Occipital lobe (tissue), 2 donors: ENCODE results near the gene COLEC11. TPM values are rescaled to one million over a fixed set of nuclear protein-coding genes. Genes with fewer than 3 reads are reported as not detected.
"Not testable (repeated sequence)": the region's sequence is repeated elsewhere in the genome, so short reads cannot be mapped to it uniquely, and the experiment has no call there.

Experiments
- DNase-seq: peaks from one replicate; lab custom pipeline; 2025; lab: John Stamatoyannopoulos, UW
- total RNA-seq: library from RNA; depleted of rRNA; stranded (reverse); fragments of >200 nt; gene quantifications from one replicate; pipeline ENCODE4 v1.2.3, GENCODE V29; 2014

The COLEC11 gene
- total RNA-seq, 1 donor from 2014 or later: 0.78 TPM

DNA sequence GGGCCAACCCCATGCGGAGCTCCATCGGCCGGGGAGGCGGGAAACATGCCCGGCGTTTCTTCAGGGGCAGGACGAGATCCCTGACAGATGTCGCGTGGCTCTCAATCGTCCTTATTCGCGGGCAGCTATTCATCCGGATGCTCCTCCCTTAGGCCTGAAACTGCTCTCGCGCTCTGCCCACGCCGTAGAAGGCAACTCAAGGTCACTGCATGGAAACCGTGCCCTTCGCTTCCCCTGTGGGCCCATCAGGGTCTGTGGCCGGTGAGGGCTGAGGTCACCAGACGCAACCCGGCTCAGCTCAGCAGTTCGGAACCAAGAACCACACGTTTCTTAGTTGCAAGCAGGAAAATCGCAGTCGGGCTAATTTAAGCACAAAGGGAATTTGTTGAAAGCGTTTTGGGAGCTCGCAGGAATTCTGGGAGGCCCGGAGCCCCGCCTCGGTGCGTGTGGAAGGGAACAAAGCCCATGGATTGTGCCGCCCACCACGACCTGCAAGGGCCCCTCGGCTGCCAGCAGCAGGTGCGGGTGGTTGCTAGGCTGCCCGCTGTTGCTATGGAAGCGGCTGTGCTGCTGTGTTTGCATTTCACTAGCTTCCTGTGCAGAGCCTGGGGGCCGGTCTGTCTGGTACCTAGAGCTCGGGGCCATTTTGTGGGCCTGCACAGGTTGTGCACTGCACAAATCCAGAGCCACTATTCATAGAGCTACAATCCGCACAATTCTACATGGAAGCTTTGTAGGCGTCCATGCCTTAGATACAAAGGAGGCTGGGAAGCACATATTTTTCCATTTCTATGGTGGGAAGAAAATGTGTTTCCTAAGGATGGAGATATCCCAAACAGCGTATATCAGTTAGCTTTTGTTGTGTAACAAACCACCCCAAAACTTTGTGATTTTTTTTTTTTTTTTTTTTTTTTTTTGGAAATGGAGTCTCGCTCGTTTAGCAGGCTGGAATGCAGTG, 57.1 kb downstream of the COLEC11 start:
- peak; percentile 72 for DNase-seq

DNA sequence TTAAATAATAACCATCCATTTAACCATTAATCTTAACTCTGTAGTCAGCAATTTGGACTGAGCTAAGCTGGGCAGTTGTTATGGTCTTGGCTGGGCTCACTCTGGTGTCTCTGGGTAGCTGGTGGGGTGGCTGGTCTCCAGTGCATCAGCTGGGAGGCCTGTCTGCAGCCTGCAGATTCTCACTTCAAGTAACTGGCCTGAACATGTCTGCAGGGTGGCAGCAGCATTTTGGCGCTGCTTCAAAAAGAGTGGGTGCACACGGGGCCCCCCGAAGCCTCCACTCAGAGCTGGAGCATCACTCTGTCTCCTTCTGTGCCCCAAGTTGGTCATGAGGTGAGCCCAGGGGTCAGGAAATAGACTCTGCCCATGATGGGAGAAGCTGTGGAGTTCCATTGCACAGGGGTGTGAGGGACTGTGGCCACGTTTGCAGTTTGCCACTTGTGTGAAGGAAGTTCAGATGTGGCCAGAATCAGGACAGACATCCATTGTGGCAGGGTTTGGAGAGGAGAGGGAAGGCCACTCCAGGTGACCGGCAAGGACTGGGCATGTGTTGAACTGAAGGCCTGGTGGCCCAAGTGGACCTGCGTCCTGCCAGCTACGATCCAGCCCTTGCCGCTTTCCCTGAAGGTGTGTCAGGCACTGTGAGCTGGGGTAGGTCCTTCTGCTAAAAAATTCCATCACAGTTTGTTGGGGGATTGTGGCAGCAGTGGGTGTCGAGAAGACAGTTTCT, 58.1 kb downstream of the COLEC11 start:
- no peak for DNase-seq

DNA sequence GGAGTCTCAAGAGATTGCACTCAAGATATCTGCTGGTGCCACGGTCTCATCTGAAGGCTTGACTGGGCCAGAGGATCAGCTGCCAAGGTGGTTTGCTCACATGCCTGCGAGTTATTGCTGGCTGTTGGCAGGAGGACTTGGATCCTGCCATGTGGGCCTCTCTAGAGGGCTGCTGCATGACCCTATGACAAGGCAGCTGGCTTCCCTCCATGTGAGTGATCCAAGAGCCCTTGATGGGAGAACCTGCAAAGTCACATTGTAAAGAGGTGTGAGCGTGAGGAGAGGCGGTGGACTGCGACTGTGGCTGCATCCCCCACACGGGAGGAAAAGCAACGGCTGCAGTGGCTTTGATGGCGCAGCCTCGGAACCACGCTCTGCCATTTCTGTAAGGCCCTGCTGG, 59.1 kb downstream of the COLEC11 start:
- no peak for DNase-seq

DNA sequence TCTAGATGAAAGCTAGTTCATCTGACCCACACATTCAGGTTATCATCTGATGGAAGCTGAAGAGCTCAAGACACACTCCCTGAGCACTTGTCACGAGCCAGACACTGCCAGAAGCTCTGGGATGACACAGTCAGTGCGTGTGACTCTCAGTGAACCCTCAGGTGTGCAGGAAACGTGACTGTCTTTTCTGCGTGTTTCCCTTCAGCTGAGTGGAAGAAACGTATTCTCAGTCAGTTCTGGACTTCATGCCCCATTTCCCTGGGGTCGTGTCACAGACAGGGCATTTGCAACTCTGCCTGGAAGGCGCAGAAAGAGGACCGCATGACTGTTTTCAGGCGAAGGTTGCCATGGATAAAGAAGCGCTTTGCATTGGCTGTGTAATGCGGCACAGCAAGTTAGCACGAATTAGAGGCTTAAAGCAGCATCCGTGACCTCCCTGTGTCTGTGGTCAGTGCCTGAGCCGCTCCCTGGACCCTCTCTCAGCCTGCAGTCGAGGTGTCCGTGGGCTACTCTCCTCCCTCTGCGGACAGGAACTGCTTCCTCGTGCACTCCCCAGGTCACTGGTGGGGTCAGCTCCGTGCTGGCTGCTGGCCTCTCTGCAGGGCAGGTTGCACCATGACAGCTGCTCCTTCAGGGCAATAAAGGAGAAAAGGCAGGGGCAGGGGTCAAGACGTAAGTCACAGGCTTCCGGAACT, 59.8 kb downstream of the COLEC11 start:
- DNase-seq: no peak

DNA sequence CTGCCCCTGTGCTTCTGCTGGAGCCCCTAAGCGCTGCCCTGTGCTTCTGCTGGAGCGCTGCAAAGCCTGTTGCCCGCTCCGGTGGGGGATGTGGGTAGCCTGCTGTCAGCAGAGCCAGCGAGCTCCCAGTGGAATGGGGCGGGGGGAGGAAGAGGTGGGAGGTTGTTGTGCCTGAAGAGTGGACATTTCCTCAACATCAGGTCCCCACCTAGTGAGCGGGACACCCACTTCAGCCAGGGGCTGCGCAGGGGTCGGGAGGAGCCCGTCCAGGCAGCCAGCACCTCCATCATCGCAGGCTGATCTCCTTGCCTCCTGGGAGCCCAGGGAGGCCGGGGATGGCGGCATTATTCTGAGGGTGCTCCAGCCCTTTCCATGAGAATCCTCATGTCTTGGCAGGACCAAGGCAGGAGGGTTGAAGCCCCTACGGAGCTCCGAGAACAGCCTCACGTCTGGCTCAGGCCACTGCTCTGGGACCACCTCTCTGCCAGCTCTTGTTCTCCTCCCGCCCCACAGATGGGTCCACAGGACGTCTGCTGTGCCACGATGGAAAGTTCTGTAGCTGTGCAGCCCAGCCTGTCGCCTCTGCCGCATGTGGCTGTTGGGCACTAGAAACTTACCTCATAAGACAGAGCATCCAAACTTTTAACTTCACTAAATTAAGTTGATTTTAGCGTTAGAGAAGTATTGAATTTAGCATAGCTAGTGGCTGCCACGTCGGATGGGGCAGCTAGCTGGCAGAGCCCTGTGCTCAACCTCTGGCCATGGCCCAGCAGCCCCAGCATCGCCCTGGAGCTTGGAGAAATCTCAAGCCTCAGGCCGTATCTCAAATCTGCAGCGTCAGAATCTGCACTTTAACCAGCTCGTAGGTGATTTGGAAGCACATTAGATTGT, 61.2 kb downstream of the COLEC11 start:
- DNase-seq: no peak

DNA sequence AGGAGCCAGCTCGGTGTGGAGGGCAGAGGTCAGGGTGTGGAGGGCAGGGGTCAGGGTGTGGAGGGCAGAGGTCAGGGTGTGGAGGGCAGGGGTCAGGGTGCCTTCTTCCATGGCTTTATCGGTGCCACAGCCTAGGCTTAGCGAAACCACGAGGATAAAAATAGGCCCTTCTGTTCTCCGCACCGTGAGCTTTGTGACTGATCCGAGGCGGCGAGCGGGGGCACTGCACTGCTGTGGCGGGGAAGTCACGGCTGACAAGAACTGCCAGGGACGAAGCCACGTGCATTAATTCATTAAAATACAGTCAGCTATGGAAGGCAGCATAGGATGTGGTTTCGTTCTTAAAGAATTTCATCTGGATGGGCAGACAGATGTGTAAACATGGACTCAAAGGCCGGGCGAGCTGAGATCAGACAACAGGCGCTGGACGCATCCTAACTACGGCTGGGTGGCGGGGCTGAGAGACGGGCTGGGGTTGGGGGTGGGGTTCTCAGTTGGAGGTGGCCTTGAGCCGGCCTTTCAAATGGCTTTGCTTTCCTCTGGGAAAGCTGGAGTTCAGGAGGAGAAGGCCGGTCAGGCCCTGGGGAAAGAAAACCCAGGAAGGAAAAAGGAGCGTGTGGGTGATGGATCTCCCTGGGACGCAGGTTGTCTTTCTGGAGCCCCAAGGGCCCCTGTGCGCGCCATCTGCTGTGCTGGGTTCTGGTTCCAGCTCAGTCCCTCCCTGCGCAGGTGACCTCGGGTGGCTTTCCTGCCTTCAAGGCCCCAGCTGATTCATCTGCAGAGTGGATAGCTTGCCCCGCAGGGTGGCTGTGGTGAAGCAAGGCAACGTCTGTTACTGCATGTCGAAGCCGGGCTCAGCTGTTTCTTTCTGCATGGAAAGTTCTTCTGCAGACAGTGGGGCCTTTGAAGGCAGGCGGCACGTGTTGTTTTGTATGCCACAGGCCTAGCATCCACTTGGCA, 62.1 kb downstream of the COLEC11 start:
- DNase-seq: no peak

DNA sequence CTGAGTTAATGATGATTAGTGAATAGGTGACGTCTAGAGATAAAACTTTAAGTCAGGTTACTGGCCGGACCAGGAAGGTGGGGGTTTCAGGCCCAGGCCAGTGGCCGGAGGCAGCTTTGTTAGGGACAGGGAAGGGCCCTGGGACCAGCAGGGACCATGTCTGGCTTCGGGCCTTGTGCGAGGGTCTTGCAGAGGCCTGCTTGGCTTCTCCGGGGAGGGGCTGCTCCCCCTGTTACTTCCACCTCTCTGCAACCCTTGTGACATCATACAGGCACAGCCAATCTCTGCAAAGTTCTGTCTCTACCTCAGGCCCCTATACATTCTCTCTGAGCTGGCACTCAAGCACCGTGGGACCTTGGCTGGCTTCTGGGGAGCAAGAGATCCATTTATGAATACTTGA, 63.0 kb downstream of the COLEC11 start, which contains the start of gene ALLC:
TSS of gene ALLC (plus strand) at position 320 of the 400 bp plus-strand sequence. CDS start 12,958 bp downstream, outside the sequence.
- no peak for DNase-seq

DNA sequence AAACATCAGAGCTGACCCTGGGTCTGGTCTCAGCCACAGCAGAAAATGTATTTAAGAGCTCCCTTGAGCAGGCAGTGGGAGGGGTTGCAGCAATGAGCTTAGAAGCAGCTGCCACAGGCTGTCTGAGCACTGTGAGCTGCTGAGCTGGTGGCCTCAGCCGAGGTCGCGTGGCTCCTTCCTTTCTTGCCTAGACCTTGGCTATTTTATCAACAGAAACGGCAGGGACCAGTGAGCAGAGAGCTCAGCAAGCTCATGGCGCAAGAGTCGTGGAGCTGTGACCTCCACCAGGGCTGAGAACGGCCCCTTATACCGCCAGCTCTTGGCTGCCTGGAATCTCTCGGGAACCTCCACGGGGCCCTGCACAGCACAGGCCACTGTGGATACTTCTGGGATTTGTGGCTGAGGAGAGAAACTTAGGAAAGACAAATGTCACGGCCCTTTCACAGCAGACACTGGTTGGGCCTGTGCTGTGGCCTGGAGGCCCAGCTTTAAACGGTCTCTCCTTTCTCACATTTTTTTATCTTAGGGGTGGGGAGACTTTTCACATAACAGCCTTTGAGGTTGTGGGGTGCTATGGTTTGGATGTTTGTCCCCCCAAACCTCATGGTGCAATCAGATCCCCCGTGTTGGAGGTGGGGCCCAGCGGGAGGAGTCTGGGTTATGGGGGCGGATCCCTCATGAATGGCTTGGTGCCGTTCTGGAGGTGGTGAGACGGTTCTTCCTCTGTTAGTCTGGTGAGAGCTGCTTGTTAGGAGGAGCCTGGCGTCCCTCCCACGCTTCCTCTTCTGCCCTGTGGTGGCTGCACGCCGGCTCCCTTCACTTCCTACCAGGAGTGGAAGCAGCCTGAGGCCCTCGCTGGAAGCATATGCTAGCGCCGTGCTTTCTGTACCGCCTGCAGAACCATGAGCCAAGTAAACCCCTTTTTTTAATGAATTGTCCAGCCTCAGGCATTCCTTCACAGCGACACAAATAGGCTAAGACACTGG, 64.8 kb downstream of the COLEC11 start:
- DNase-seq: no peak

DNA sequence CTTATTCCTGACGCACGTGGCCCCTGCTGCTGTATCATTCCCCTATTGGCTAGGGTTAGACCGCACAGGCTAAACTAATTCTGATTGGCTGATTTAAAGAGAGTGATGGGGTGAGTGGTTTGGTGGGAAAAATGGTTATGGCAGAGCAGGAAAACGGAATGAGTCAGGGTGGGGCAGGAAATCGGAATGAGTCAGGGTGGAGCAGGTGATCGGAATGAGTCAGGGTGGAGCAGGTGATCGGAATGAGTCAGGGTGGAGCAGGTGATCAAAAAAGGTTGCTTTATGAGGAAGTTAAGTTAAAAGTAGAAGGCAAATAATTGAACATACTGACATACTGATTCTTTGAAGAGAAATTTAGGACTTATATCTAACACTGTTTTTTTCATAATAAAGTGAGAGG, 65.7 kb downstream of the COLEC11 start:
- not testable (repeated sequence) for DNase-seq

DNA sequence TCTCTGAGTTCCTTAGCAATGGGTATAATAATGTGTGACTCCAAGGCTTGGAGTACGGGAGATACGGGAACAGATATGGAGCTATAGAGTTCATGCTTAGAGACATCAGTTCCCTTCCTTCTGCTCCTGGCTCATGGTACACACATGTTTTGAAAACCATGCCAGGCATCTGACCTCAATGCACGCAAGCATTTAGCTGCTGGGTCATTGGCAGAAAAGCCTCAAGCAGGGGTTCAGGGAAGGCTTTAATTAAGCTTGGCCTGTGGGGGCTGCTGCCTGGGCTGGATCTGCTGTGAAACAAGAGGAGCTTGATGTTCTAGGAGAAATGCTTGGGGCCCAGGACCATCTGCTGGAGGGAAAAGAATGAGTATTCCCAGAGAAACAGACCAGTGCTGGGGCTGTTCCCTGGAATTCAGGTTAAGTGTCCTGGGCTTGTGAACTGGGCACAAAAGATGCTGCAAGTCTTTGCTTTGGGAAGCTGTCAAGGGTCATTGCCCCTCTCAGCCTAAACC, 66.3 kb downstream of the COLEC11 start:
- no peak for DNase-seq

DNA sequence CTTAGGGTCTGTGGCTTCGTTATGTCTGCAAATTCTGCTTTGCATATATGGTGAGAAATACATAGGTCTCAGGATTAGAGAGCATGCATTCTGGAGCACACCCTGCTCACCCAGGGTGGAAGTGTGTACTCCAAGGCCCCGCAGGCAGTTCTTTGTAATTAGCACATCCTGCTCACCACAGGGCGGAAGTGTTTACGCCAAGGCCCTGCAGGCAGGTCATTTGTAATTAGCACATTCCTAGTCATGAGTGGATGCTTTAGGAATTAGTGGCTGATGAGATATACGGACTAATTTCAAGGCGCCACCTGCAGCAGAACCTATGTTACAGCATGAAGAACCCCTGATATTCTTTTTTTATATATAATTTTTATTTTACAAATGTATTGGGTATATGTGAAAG, 67.3 kb downstream of the COLEC11 start:
- DNase-seq: no peak

DNA sequence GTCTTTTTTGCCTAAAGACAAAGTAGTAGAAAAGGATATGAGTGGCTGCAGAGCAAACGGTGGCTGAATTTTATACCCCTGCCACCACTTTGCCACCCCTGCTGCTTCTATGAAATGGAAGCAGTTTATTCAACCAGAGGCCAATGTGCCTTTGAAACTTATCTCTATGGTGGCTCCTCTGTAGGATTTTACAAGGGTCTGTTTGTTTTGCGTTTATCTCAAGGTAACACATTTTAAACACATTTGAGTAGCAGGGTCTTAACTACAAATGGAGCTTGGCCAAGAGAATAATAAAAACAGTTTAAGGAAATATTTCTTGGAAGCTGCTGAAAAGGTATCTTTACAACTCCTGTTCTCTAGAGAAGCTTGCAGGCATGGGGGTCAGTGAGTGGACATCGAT, 69.2 kb downstream of the COLEC11 start:
- DNase-seq: no peak

DNA sequence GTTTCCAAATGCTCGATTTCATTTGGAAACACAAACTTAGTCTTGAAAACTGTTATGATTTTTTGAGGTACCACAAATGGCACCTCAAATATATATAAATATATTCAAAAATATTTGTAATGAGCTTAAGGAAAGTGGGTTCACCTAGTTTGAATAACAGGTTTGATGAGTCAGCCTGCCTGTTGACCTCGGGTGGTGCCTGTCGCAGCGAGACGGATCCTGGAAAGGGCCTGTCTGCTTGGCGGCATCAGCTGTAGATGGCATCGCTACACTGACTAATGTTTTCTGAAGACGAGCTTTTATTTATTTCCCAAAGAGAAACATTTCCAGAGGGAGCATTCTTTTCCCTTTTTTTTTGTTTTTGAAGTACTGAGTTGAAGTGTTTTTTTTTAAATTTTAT, 70.0 kb downstream of the COLEC11 start:
- no peak for DNase-seq

DNA sequence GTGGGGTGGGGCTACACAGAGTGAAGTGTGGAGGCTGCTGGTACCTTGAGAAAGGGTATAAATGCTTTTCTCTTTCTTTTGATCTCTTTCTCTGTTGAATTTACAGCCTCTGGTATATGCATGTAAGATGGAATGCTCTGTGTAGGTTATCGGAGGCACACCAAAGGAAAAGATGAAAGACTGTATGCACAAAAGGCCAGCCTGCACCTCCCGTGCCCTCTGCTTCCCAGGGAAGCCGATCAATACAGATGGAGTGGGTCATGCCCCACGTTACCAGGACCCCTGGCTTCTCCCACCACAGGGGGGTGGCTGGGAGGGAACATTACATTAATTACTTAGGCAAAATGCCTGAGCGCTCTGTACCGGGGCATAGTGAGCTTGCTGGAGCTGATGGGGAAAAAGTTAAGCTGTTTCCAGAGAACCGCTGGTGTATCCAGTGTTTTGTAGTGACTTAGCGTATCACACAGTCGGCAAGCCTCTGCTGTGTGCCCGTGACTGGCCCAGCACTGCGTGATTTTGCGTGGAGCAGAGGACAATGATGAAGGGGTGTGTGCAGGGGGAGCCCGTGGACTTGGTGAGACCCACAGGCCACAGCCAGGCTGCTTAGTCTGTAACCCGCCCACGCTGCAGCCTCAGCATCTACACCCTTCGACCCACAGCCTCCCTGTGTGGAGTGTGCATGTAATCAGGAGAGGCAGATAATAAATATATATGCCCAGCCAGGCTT, 71.1 kb downstream of the COLEC11 start:
- no peak for DNase-seq

DNA sequence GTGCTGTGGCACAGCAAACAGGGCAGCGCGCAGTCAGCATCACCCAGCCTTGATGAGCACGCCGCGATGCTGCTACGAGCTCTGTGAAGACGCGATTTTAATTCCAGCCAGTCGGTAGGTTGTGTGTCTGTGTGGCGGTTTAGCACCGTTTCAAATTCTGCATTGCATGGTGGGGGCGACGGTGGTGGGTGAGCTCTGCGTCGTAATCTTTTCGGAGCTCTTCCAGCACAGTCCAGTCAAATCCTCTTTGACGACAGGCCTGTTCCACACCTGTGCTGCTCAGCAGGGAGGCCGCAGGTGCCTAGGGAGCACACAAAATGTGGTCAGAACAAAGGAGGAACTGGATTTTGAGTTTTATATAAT, 71.7 kb downstream of the COLEC11 start:
- DNase-seq: no peak

DNA sequence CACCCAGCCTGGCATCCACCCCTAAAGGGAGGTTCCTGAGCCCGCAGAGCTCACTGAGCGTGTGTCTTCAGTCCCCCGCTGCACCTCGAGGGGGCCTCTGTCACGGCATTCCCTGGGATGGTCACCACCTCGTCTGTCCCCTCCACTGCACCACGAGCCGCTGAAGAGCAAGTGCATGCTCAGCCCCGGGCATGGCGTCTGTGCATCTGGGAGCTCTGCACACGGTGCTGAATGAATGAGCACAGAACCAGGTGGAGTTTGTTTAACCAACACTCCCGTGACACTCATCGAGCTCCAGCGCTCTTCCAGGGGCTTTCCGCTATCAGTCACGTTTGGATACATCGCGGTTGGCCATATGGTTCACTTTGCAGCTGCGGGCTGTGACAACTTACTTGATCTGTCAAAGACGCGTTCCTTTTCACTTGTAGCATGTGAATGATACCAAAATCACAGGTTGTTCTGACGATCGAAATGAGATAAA, 72.3 kb downstream of the COLEC11 start:
- DNase-seq: no peak

DNA sequence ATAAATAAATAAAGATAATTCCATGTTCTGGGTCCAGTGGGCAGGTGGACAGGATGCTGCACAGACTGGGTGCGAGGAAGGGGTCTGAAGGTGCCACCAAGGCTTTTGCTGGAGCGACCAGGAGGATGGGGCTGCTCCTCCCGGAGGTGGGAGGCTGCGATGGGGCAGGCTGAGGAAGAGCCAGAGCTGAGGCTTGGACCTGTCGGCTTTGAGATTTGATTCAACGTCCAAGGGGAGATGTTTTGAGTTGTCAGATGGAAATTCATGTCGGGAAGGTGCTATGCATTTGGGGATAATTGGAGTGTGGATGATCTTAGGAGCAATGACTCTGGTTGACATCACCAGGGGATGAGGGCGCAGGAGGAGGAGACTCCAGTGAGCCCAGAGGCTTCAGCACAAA, 74.7 kb downstream of the COLEC11 start:
- no peak for DNase-seq
